NCI-H526 treated with DMSO at 0.1 percent for 48 hours (cell line): Measurements from ENCODE around the gene ZKSCAN1.
"Not testable (repeated sequence)": the region's sequence is repeated elsewhere in the genome, so short reads cannot be mapped to it uniquely, and the experiment has no call there.

Source experiments
- DNase-seq: peaks from one replicate; lab custom pipeline; 2025; lab: John Stamatoyannopoulos, UW

Gene ZKSCAN1

GRCh38 chr7:100003711-100004661, 11.4 kb upstream of the ZKSCAN1 start:
- no peak for DNase-seq

GRCh38 chr7:100007887-100008286, 7.5 kb upstream of the ZKSCAN1 start:
- no peak for DNase-seq

- DNase-seq = no peak
These were observed 6.9 kb upstream of the ZKSCAN1 start for GRCh38 chr7:100008525-100008924.

GRCh38 chr7:100009952-100010351, 5.4 kb upstream of the ZKSCAN1 start:
- not testable (repeated sequence) for DNase-seq

GRCh38 chr7:100010901-100011300, 4.5 kb upstream of the ZKSCAN1 start:
- no peak for DNase-seq

- no peak for DNase-seq
These were observed 3.9 kb upstream of the ZKSCAN1 start for GRCh38 chr7:100011516-100011915.

GRCh38 chr7:100012385-100013327, 2.7 kb upstream of the ZKSCAN1 start:
- not testable (repeated sequence) for DNase-seq

GRCh38 chr7:100013328-100013676, 2.1 kb upstream of the ZKSCAN1 start:
- no peak for DNase-seq

- DNase-seq = no peak
These were observed 962 bp downstream of the ZKSCAN1 start for GRCh38 chr7:100016215-100016901.

GRCh38 chr7:100017300-100017699, 1.9 kb downstream of the ZKSCAN1 start:
- DNase-seq = no peak

GRCh38 chr7:100017875-100018274, 2.5 kb downstream of the ZKSCAN1 start:
- DNase-seq = no peak

- no peak for DNase-seq
These were observed 4.5 kb downstream of the ZKSCAN1 start for GRCh38 chr7:100019908-100020307.

GRCh38 chr7:100021297-100021696, 5.9 kb downstream of the ZKSCAN1 start:
- no peak for DNase-seq

GRCh38 chr7:100022621-100023020, 7.2 kb downstream of the ZKSCAN1 start:
- no peak for DNase-seq

GRCh38 chr7:100023526-100023925, 8.1 kb downstream of the ZKSCAN1 start:
- no peak for DNase-seq

GRCh38 chr7:100024020-100024619, 8.7 kb downstream of the ZKSCAN1 start:
- DNase-seq = no peak

GRCh38 chr7:100027197-100027596, 11.8 kb downstream of the ZKSCAN1 start:
- no peak for DNase-seq

- no peak for DNase-seq
These were observed 14.2 kb downstream of the ZKSCAN1 start for GRCh38 chr7:100029596-100029995.

- no peak for DNase-seq
These were observed 18.1 kb downstream of the ZKSCAN1 start for GRCh38 chr7:100033526-100033925.

GRCh38 chr7:100034871-100035510, 19.6 kb downstream of the ZKSCAN1 start:
- DNase-seq = no peak

GRCh38 chr7:100035876-100036275, 20.5 kb downstream of the ZKSCAN1 start:
- no peak for DNase-seq
